Neural crest cell (in vitro differentiated cells): ENCODE measurements around the gene CTDSPL. TPM values are rescaled to one million over a fixed set of nuclear protein-coding genes. Genes with fewer than 3 reads are reported as not detected.

Experiments used
- DNase-seq: peaks from one replicate; pipeline ENCODE4 v3.0.0; 2021; ENCODE audit warnings: low read depth, mixed read lengths, low spot score
- H3K27ac Mint-ChIP-seq: one replicate; pipeline ENCODE4 v1.8.0; 2021; ENCODE audit warnings: mild to moderate bottlenecking, mixed read lengths; ENCODE audit not compliant: unreplicated experiment
- H3K27me3 Mint-ChIP-seq: 2 replicates; pipeline ENCODE4 v1.8.0; 2021; ENCODE audit warnings: low read depth, mild to moderate bottlenecking, mixed read lengths
- H3K36me3 Mint-ChIP-seq: 2 replicates; pipeline ENCODE4 v1.8.0; 2021; ENCODE audit warnings: low read depth, mild to moderate bottlenecking, mixed read lengths
- H3K4me1 Mint-ChIP-seq: 2 replicates; pipeline ENCODE4 v1.8.0; 2021; ENCODE audit warnings: mixed read lengths
- H3K4me3 Mint-ChIP-seq: one replicate; pipeline ENCODE4 v1.8.0; 2021; ENCODE audit warnings: mild to moderate bottlenecking, mixed read lengths
- H3K9me3 Mint-ChIP-seq: 2 replicates; pipeline ENCODE4 v1.8.0; 2021; ENCODE audit warnings: mixed read lengths
- CTCF ChIP-seq: fragments of 200-600 bp; sonication (generic); conservative IDR thresholded peaks from 2 replicates; pipeline ENCODE4 v1.5.0; 2021; ENCODE audit warnings: antibody characterized with exemption, mild to moderate bottlenecking
- total RNA-seq: library from RNA; stranded (reverse); gene quantifications from 2 replicates; pipeline ENCODE4 v1.2.1, GENCODE V29; 2021

Gene CTDSPL
- total RNA-seq, 1 donor from 2014 or later: 42.2 TPM

GRCh38 chr3:37954881-37955280 is 93.2 kb downstream of the CTDSPL start:
- no peak for TF ChIP-seq CTCF

GRCh38 chr3:37955918-37956707 is 94.4 kb downstream of the CTDSPL start:
- H3K4me1 Mint-ChIP-seq: peaks cover 11% of the 10 kb centered on the region
- no peaks in the 10 kb centered on the region for H3K27me3 Mint-ChIP-seq
- H3K4me3 Mint-ChIP-seq: no peak overlapping the region
- no peak for TF ChIP-seq CTCF
- peaks cover 15% of the 10 kb centered on the region for H3K36me3 Mint-ChIP-seq
- no peaks in the 10 kb centered on the region for H3K9me3 Mint-ChIP-seq
- no peak for DNase-seq
- no peak overlapping the region for H3K27ac Mint-ChIP-seq

More at GRCh38 chr3:37954881-37955280, 93.2 kb downstream of the CTDSPL start:
- Mint-ChIP-seq H3K27me3 (no peaks in the 10 kb centered on the region), H3K27ac (no peak overlapping the region), H3K9me3 (no peaks in the 10 kb centered on the region), H3K36me3 (peaks cover 22% of the 10 kb centered on the region), H3K4me1 (peaks cover 11% of the 10 kb centered on the region), H3K4me3 (no peak overlapping the region)
- no peak for DNase-seq

- no peak overlapping the region for H3K4me3 Mint-ChIP-seq
- no peaks in the 10 kb centered on the region for H3K9me3 Mint-ChIP-seq
- H3K27me3 Mint-ChIP-seq: no peaks in the 10 kb centered on the region
- no peak for DNase-seq
- H3K27ac Mint-ChIP-seq: peak overlapping the region; percentile 13
- no peak for TF ChIP-seq CTCF
- H3K4me1 Mint-ChIP-seq: peaks cover 15% of the 10 kb centered on the region
- H3K36me3 Mint-ChIP-seq: peaks cover 14% of the 10 kb centered on the region
These were observed 95.3 kb downstream of the CTDSPL start for GRCh38 chr3:37956723-37957538.

- Mint-ChIP-seq H3K27ac (peak overlapping the region; percentile 13), H3K9me3 (no peaks in the 10 kb centered on the region), H3K4me1 (peaks cover 20% of the 10 kb centered on the region), H3K27me3 (no peaks in the 10 kb centered on the region), H3K4me3 (no peak overlapping the region), H3K36me3 (peaks cover 9% of the 10 kb centered on the region)
- DNase-seq: no peak
- no peak for TF ChIP-seq CTCF
These were observed 95.9 kb downstream of the CTDSPL start for GRCh38 chr3:37957539-37957936.

- no peak for TF ChIP-seq CTCF
- Mint-ChIP-seq H3K4me3 (no peak overlapping the region), H3K9me3 (no peaks in the 10 kb centered on the region), H3K36me3 (peaks cover 10% of the 10 kb centered on the region), H3K27me3 (no peaks in the 10 kb centered on the region), H3K27ac (peak overlapping the region; percentile 65), H3K4me1 (peaks cover 15% of the 10 kb centered on the region)
- DNase-seq: no peak
These were observed 100.1 kb downstream of the CTDSPL start for GRCh38 chr3:37961622-37962431.
